H1 (cell line): ENCODE measurements around the gene RALGDS. TPM values are rescaled to one million over a fixed set of nuclear protein-coding genes. Genes with fewer than 3 reads are reported as not detected.

Experiments used
- CTCF ChIA-PET: fragments of 300-600 bp; sonication (Branson Sonifier 250); formaldehyde crosslinking; loops from one replicate; lab custom pipeline; 2021; ENCODE audit not compliant: partially characterized antibody; lab: Charles Lee
- POLR2A ChIA-PET: fragments of 300-600 bp; sonication (Branson Sonifier 250); formaldehyde crosslinking; loops from one replicate; lab custom pipeline; 2021; ENCODE audit warnings: inconsistent platforms; ENCODE audit not compliant: partially characterized antibody; lab: Charles Lee
- DNase-seq, 2 experiments: peaks; one replicate each; pipeline versions ENCODE4 v3.0.0 to v3.0.0-alpha.2; 2010 to 2022; ENCODE audit warnings: low spot score in 2 of 2, low read depth in 1 of 2, mixed read lengths in 1 of 2
- FAIRE-seq: peaks from 2 replicates; lab custom pipeline; 2011; peaks lifted over from hg19 to GRCh38; lab: Jason Lieb, UNC
- H2AFZ ChIP-seq: 2 replicates; pipeline ENCODE4 v1.8.1; 2012; ENCODE audit warnings: low read length, inconsistent platforms
- H2AK5ac ChIP-seq: 2 replicates; pipeline ENCODE4 v1.6.1; 2013; ENCODE audit warnings: low read depth, low read length
- H2BK120ac ChIP-seq: replicated peaks from 2 replicates; pipeline ENCODE3; 2013; ENCODE audit warnings: low read depth, low read length, inconsistent platforms
- H2BK12ac ChIP-seq: 2 replicates; pipeline ENCODE4 v1.6.1; 2013; ENCODE audit warnings: low read depth, low read length
- H2BK15ac ChIP-seq: 2 replicates; pipeline ENCODE4 v1.6.1; 2013; ENCODE audit warnings: low read length
- H2BK20ac ChIP-seq: 2 replicates; pipeline ENCODE4 v1.6.1; 2013; ENCODE audit warnings: low read length
- H2BK5ac ChIP-seq: 2 replicates; pipeline ENCODE4 v1.6.1; 2013; ENCODE audit warnings: low read depth, low read length
- H3K14ac ChIP-seq: 2 replicates; pipeline ENCODE4 v1.6.1; 2013; ENCODE audit warnings: inconsistent platforms; ENCODE audit not compliant: insufficient read length
- H3K18ac ChIP-seq: 2 replicates; pipeline ENCODE4 v1.6.1; 2013; ENCODE audit warnings: low read length; ENCODE audit errors: extremely low read depth
- H3K23ac ChIP-seq: 2 replicates; pipeline ENCODE4 v1.6.1; 2013; ENCODE audit warnings: inconsistent platforms; ENCODE audit not compliant: insufficient read length
- H3K23me2 ChIP-seq: 2 replicates; pipeline ENCODE4 v1.6.1; 2013; ENCODE audit warnings: low read depth, low read length
- H3K27ac ChIP-seq: 2 replicates; pipeline ENCODE4 v1.6.1; 2011; ENCODE audit warnings: low read depth, low read length, inconsistent platforms
- H3K27me3 ChIP-seq, 4 experiments: replicated peaks in 1 of 4; 1 replicate in 1 of 4; 2 replicates in 3 of 4; pipeline versions ENCODE4 v1.6.1 to v1.8.1; 2011 to 2013; ENCODE audit warnings: low read length in 3 of 4, mild to moderate bottlenecking in 3 of 4, inconsistent platforms in 2 of 4, mixed read lengths in 2 of 4, moderate library complexity in 1 of 4; ENCODE audit not compliant: control insufficient read depth in 3 of 4, insufficient read depth in 3 of 4; ENCODE audit errors: extremely low read depth in 1 of 4
- H3K36me3 ChIP-seq, 4 experiments: 2 replicates each; pipeline versions ENCODE4 v1.6.1 to v1.8.1; 2011 to 2013; ENCODE audit warnings: mild to moderate bottlenecking in 4 of 4, low read length in 3 of 4, moderate library complexity in 2 of 4, control low read depth in 1 of 4, inconsistent platforms in 1 of 4; ENCODE audit not compliant: insufficient read depth in 4 of 4, control insufficient read depth in 2 of 4
- H3K4ac ChIP-seq: replicated peaks from 2 replicates; pipeline ENCODE3; 2013; ENCODE audit warnings: low read length, low read depth, mixed read lengths, inconsistent platforms; ENCODE audit not compliant: insufficient read length
- H3K4me1 ChIP-seq, 4 experiments: replicated peaks in 1 of 4; 1 replicate in 1 of 4; 2 replicates in 3 of 4; pipeline versions ENCODE4 v1.6.1 to v1.8.1; 2011 to 2013; ENCODE audit warnings: low read length in 3 of 4, inconsistent platforms in 2 of 4, mixed read lengths in 1 of 4; ENCODE audit not compliant: insufficient read depth in 4 of 4, control insufficient read depth in 3 of 4
- H3K4me2 ChIP-seq, 2 experiments: 2 replicates each; pipeline versions ENCODE4 v1.6.1 to v1.8.1; 2011 to 2013; ENCODE audit warnings: low read depth in 2 of 2, low read length in 2 of 2, control low read depth in 1 of 2, inconsistent platforms in 1 of 2, mild to moderate bottlenecking in 1 of 2; ENCODE audit not compliant: insufficient read depth in 1 of 2
- H3K4me3 ChIP-seq, 4 experiments: fragments of 200-600, 300-600 bp in 1 of 4; sonication (generic), shearing (Covaris generic), sonication (Bioruptor Twin) in 1 of 4; 2 replicates each; pipeline versions ENCODE4 v1.5.1 to v1.8.1; 2011 to 2016; ENCODE audit warnings: low read length in 4 of 4, low read depth in 3 of 4, control low read depth in 2 of 4, inconsistent platforms in 2 of 4, mild to moderate bottlenecking in 2 of 4, mixed read lengths in 1 of 4, moderate library complexity in 1 of 4; ENCODE audit not compliant: insufficient read depth in 2 of 4; ENCODE audit errors: extremely low read depth in 1 of 4
- H3K56ac ChIP-seq: replicated peaks from 2 replicates; pipeline ENCODE3; 2013; ENCODE audit warnings: low read depth, mild to moderate bottlenecking, mixed read lengths, low read length, inconsistent platforms; ENCODE audit not compliant: insufficient read length
- H3K79me1 ChIP-seq: 2 replicates; pipeline ENCODE4 v1.6.1; 2013; ENCODE audit warnings: low read depth, low read length, control low read depth
- H3K79me2 ChIP-seq, 2 experiments: 2 replicates each; pipeline versions ENCODE4 v1.6.1 to v1.8.1; 2012 to 2013; ENCODE audit warnings: low read length in 2 of 2, mild to moderate bottlenecking in 2 of 2, inconsistent platforms in 1 of 2; ENCODE audit not compliant: insufficient read depth in 2 of 2, control insufficient read depth in 1 of 2
- H3K9ac ChIP-seq, 4 experiments: replicated peaks in 1 of 4; 1 replicate in 1 of 4; 2 replicates in 3 of 4; pipeline versions ENCODE4 v1.6.1 to v1.8.1; 2011 to 2013; ENCODE audit warnings: low read depth in 3 of 4, low read length in 3 of 4, control low read depth in 2 of 4, mild to moderate bottlenecking in 2 of 4, moderate library complexity in 2 of 4, inconsistent platforms in 1 of 4; ENCODE audit errors: extremely low read depth in 1 of 4
- H3K9me3 ChIP-seq, 2 experiments: 2 replicates each; pipeline versions ENCODE4 v1.6.1 to v1.8.1; 2012 to 2013; ENCODE audit warnings: mild to moderate bottlenecking in 2 of 2, moderate library complexity in 2 of 2, control low read depth in 1 of 2, inconsistent platforms in 1 of 2, low read depth in 1 of 2, low read length in 1 of 2, mixed read lengths in 1 of 2; ENCODE audit not compliant: insufficient read depth in 2 of 2
- H4K20me1 ChIP-seq, 2 experiments: replicated peaks in 1 of 2; 2 replicates each; pipeline versions ENCODE3 to v1.8.1; 2011 to 2013; ENCODE audit warnings: inconsistent platforms in 2 of 2, low read length in 2 of 2, mild to moderate bottlenecking in 1 of 2; ENCODE audit not compliant: insufficient read depth in 2 of 2, control insufficient read depth in 1 of 2
- H4K5ac ChIP-seq: 2 replicates; pipeline ENCODE4 v1.6.1; 2013; ENCODE audit warnings: low read length, low read depth, mixed read lengths, inconsistent platforms; ENCODE audit not compliant: insufficient read length
- H4K8ac ChIP-seq: 2 replicates; pipeline ENCODE4 v1.8.0; 2013; ENCODE audit warnings: mild to moderate bottlenecking, moderate library complexity, low read length, inconsistent platforms; ENCODE audit not compliant: insufficient read depth; ENCODE audit errors: extremely low read depth
- H4K91ac ChIP-seq: replicated peaks from 2 replicates; pipeline ENCODE3; 2013; ENCODE audit warnings: low read length, mixed read lengths, inconsistent platforms; ENCODE audit not compliant: insufficient read length
- BRCA1 ChIP-seq: IDR thresholded peaks from 2 replicates; pipeline ENCODE4 v1.6.1; 2012; ENCODE audit warnings: low read depth, low read length, improper control_type of control experiment
- MAFK ChIP-seq: IDR thresholded peaks from 2 replicates; pipeline ENCODE4 v1.6.1; 2012; ENCODE audit warnings: low read depth, mild to moderate bottlenecking, improper control_type of control experiment, low read length
- RXRA ChIP-seq: IDR thresholded peaks from 2 replicates; pipeline ENCODE4 v1.6.1; 2011; ENCODE audit warnings: low read depth, mild to moderate bottlenecking, low read length, moderate library complexity; ENCODE audit not compliant: insufficient read depth
- SIRT6 ChIP-seq: IDR thresholded peaks from one replicate; pipeline ENCODE4 v1.7.1; 2012; ENCODE audit warnings: low read length, inconsistent platforms
- TBP ChIP-seq: IDR thresholded peaks from 2 replicates; pipeline ENCODE4 v1.6.1; 2011; ENCODE audit warnings: low read depth, low read length, improper control_type of control experiment
- ZNF274 ChIP-seq: IDR thresholded peaks from 2 replicates; pipeline ENCODE4 v1.7.0; 2012; ENCODE audit warnings: low read length, borderline replicate concordance; ENCODE audit errors: extremely low read depth
- WGBS, 2 experiments: shearing (Covaris generic) in 1 of 2; methylation state at CpG; one replicate each; pipeline versions ENCODE4 v1.1.6 to v1.1.7; 2013 to 2015; ENCODE audit warnings: low lambda C conversion rate in 2 of 2, mixed read lengths in 2 of 2, inconsistent platforms in 1 of 2, low coverage in 1 of 2, missing lambda C conversion rate in 1 of 2; ENCODE audit not compliant: insufficient replicate concordance in 2 of 2, insufficient coverage in 1 of 2, insufficient read length in 1 of 2; ENCODE audit errors: extremely low coverage in 1 of 2, missing lambda C conversion rate in 1 of 2; 5-methylcytosine and 5-hydroxymethylcytosine counted together
- polyA plus RNA-seq, 7 experiments: library from polyadenylated mRNA; depleted of rRNA in 3 of 7; stranded (reverse) in 5 of 7; unstranded in 2 of 7; fragments of >200 nt in 5 of 7; fragments of 200-250 nt in 2 of 7; gene quantifications; 1 replicate in 5 of 7; 2 replicates in 1 of 7; 4 replicates in 1 of 7; pipeline versions ENCODE4 v1.2.1 to v1.2.3, GENCODE V29; 2011 to 2013; ENCODE audit warnings: missing spikeins in 2 of 7, mixed read lengths in 2 of 7
- total RNA-seq: library from RNA; stranded (reverse); fragmentation: NEBNext Ultra II Directional; extraction: Animal tissue kit (Norgen Biotek cat#: 25700); gene quantifications from 2 replicates; pipeline ENCODE4 v1.2.1, GENCODE V29; 2021

The RALGDS gene
- total and polyA plus RNA-seq, 2 of the 8 experiments (the other 6 are each of a cell fraction or from before 2014, with no cell fraction given): 14.5 to 25.5 TPM

GRCh38 chr9:133104718-133105460 lies 16.2 kb downstream of the RALGDS start:
- no peak for FAIRE-seq
- Histone ChIP-seq H2BK12ac (no peak overlapping the region), H3K79me1 (no peaks in the 10 kb centered on the region), H3K4me1 (peaks cover 0 to 8% (median 3%) of the 10 kb centered on the region in 4 experiments; a peak in 3 of 7 replicates), H3K4me2 (no peak overlapping the region), H3K4ac (no peak overlapping the region), H4K5ac (no peak overlapping the region), H3K27me3 (no peaks in the 10 kb centered on the region), H4K8ac (peak overlapping the region; percentile 79; the same call in 1 of the 2 replicates), H3K18ac (no peak overlapping the region), H2BK20ac (no peak overlapping the region), H3K79me2 (no peaks in the 10 kb centered on the region), H3K23ac (no peak overlapping the region), H3K56ac (no peak overlapping the region), H3K23me2 (no peaks in the 10 kb centered on the region), H4K20me1 (peaks cover 0 to 12% of the 10 kb centered on the region in 2 experiments), H3K14ac (no peak overlapping the region), H2BK5ac (no peak overlapping the region), H3K9me3 (no peaks in the 10 kb centered on the region), H3K36me3 (peaks cover 2 to 17% (median 5%) of the 10 kb centered on the region in 4 experiments; a peak in 7 of 8 replicates), H3K27ac (no peak overlapping the region), H2BK120ac (no peak overlapping the region), H2BK15ac (no peak overlapping the region), H2AK5ac (no peak overlapping the region), H2AFZ (no peak overlapping the region), H3K4me3 (no peak overlapping the region), H4K91ac (no peak overlapping the region), H3K9ac (no peak overlapping the region)
- ChIA-PET POLR2A (no interaction called here), CTCF (interaction anchor here (1.0 to 19.3 kb wide), 6 partner anchors 10 to 74 kb away, joined by 3 to 337 read pairs (median 24); no protein-coding TSS in a partner anchor)
- DNase-seq: no peak
- WGBS, 2 experiments: 79% methylated on average over 15 of the region's 15 CpGs; no CpG with 5 or more reads in 1 of the 2 experiments
- no peak for TF ChIP-seq MAFK
- TF ChIP-seq SIRT6: no peak
- TF ChIP-seq BRCA1: no peak
- TF ChIP-seq ZNF274: no peak
- TF ChIP-seq TBP: no peak
- no peak for TF ChIP-seq RXRA
